Fibroblast of pulmonary artery (primary cell): ENCODE data around the gene PKD1L1.
"Not testable (repeated sequence)": the region's sequence is repeated elsewhere in the genome, so short reads cannot be mapped to it uniquely, and the experiment has no call there.

Experiments used
- DNase-seq: peaks from one replicate; pipeline ENCODE4 v3.0.0-alpha.2; 2010; ENCODE audit warnings: low read depth
- H3K4me3 ChIP-seq: replicated peaks from 2 replicates; pipeline ENCODE4 v1.5.1; 2011; ENCODE audit warnings: low read depth, mild to moderate bottlenecking, control low read depth, low read length, moderate library complexity
- CTCF ChIP-seq: IDR thresholded peaks from 2 replicates; pipeline ENCODE4 v1.5.1; 2011; ENCODE audit warnings: mild to moderate bottlenecking, control low read depth, low read length, inconsistent platforms; ENCODE audit errors: missing control alignments

Gene PKD1L1

GRCh38 chr7:47801423-47801822, 146.8 kb downstream of the PKD1L1 start:
- no peak overlapping the region for H3K4me3 ChIP-seq
- no peak for DNase-seq
- no peak for TF ChIP-seq CTCF

GRCh38 chr7:47799524-47799923, 148.7 kb downstream of the PKD1L1 start:
- TF ChIP-seq CTCF, result no peak
- no peak for DNase-seq

GRCh38 chr7:47796347-47796746, 151.9 kb downstream of the PKD1L1 start:
- TF ChIP-seq CTCF, result no peak
- no peak overlapping the region for H3K4me3 ChIP-seq
- no peak for DNase-seq

More at GRCh38 chr7:47799524-47799923, 148.7 kb downstream of the PKD1L1 start:
- no peak overlapping the region for H3K4me3 ChIP-seq

- TF ChIP-seq CTCF, result no peak
- DNase-seq, result peak; percentile 71
- H3K4me3 ChIP-seq, result peak overlapping the region; percentile 19
These were observed 152.6 kb downstream of the PKD1L1 start for GRCh38 chr7:47795631-47796030.

GRCh38 chr7:47795126-47795525, 153.1 kb downstream of the PKD1L1 start:
- peak overlapping the region; percentile 19 for H3K4me3 ChIP-seq

GRCh38 chr7:47794016-47794415, 154.2 kb downstream of the PKD1L1 start:
- TF ChIP-seq CTCF, result no peak
- no peak overlapping the region for H3K4me3 ChIP-seq
- DNase-seq, result no peak

More at GRCh38 chr7:47795126-47795525, 153.1 kb downstream of the PKD1L1 start:
- not testable (repeated sequence) for DNase-seq

- not testable (repeated sequence) for H3K4me3 ChIP-seq, DNase-seq
These were observed 155.1 kb downstream of the PKD1L1 start for GRCh38 chr7:47793186-47793585.

- peak; percentile 59 for TF ChIP-seq CTCF
- peak; percentile 50 for DNase-seq
- H3K4me3 ChIP-seq, result no peak overlapping the region
These were observed 155.6 kb downstream of the PKD1L1 start for GRCh38 chr7:47792521-47793121.
